Neural cell (in vitro differentiated cells): ENCODE measurements around the gene SUGCT.

Experiments
- EP300 ChIP-seq: fragments of 450-650 bp; conservative IDR thresholded peaks from 2 replicates; pipeline ENCODE4 v1.6.1; 2014; ENCODE audit warnings: antibody characterized with exemption, mild to moderate bottlenecking, moderate library complexity; ENCODE audit not compliant: poor library complexity, severe bottlenecking
- EZH2 ChIP-seq: fragments of 200-600, 300-800 bp; shearing (Covaris generic), sonication (generic); IDR thresholded peaks from 2 replicates; pipeline ENCODE4 v1.6.1; 2014; ENCODE audit warnings: antibody characterized with exemption, low read length, borderline replicate concordance, mild to moderate bottlenecking; ENCODE audit not compliant: insufficient read depth, poor library complexity, severe bottlenecking
- POLR2AphosphoS5 ChIP-seq: IDR thresholded peaks from 2 replicates; pipeline ENCODE4 v1.6.1; 2012
- RAD21 ChIP-seq: fragments of 450-650 bp; conservative IDR thresholded peaks from 2 replicates; pipeline ENCODE4 v1.6.1; 2014; ENCODE audit warnings: antibody characterized with exemption, mild to moderate bottlenecking, moderate library complexity
- TAF1 ChIP-seq: IDR thresholded peaks from 2 replicates; pipeline ENCODE4 v1.6.1; 2012; ENCODE audit warnings: low read depth
- TF ChIP-seq, protein P1 (sequence below): fragments of 450-650 bp; IDR thresholded peaks from 2 replicates; pipeline ENCODE4 v1.5.1; 2014; ENCODE audit warnings: antibody characterized with exemption, mild to moderate bottlenecking, moderate library complexity; ENCODE audit not compliant: poor library complexity, severe bottlenecking
- TF ChIP-seq, protein P2 (sequence below): IDR thresholded peaks from 2 replicates; pipeline ENCODE4 v1.6.1; 2012; ENCODE audit warnings: borderline replicate concordance

- TF ChIP-seq TAF1, result no peak
- TF ChIP-seq POLR2AphosphoS5, result no peak
- TF ChIP-seq, protein P1, sequence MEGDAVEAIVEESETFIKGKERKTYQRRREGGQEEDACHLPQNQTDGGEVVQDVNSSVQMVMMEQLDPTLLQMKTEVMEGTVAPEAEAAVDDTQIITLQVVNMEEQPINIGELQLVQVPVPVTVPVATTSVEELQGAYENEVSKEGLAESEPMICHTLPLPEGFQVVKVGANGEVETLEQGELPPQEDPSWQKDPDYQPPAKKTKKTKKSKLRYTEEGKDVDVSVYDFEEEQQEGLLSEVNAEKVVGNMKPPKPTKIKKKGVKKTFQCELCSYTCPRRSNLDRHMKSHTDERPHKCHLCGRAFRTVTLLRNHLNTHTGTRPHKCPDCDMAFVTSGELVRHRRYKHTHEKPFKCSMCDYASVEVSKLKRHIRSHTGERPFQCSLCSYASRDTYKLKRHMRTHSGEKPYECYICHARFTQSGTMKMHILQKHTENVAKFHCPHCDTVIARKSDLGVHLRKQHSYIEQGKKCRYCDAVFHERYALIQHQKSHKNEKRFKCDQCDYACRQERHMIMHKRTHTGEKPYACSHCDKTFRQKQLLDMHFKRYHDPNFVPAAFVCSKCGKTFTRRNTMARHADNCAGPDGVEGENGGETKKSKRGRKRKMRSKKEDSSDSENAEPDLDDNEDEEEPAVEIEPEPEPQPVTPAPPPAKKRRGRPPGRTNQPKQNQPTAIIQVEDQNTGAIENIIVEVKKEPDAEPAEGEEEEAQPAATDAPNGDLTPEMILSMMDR, result no peak
- no peak for TF ChIP-seq EZH2
- TF ChIP-seq RAD21, result no peak
- TF ChIP-seq EP300, result no peak
- TF ChIP-seq, protein P2, sequence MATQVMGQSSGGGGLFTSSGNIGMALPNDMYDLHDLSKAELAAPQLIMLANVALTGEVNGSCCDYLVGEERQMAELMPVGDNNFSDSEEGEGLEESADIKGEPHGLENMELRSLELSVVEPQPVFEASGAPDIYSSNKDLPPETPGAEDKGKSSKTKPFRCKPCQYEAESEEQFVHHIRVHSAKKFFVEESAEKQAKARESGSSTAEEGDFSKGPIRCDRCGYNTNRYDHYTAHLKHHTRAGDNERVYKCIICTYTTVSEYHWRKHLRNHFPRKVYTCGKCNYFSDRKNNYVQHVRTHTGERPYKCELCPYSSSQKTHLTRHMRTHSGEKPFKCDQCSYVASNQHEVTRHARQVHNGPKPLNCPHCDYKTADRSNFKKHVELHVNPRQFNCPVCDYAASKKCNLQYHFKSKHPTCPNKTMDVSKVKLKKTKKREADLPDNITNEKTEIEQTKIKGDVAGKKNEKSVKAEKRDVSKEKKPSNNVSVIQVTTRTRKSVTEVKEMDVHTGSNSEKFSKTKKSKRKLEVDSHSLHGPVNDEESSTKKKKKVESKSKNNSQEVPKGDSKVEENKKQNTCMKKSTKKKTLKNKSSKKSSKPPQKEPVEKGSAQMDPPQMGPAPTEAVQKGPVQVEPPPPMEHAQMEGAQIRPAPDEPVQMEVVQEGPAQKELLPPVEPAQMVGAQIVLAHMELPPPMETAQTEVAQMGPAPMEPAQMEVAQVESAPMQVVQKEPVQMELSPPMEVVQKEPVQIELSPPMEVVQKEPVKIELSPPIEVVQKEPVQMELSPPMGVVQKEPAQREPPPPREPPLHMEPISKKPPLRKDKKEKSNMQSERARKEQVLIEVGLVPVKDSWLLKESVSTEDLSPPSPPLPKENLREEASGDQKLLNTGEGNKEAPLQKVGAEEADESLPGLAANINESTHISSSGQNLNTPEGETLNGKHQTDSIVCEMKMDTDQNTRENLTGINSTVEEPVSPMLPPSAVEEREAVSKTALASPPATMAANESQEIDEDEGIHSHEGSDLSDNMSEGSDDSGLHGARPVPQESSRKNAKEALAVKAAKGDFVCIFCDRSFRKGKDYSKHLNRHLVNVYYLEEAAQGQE, result no peak
These were observed 637.3 kb downstream of the SUGCT start for GRCh38 chr7:40772096-40772495.
